ENCODE measurements around the gene SP1. TPM values are rescaled to one million over a fixed set of nuclear protein-coding genes. Genes with fewer than 3 reads are reported as not detected.

The SP1 gene
- total RNA-seq, 1 experiment from 2014 or later, result 51.7 TPM

Other genes starting within 250 kb of the SP1 start
- 12.3 and 14.9 TPM in 2 replicates for gene ZNF740, start 199.5 kb upstream of the SP1 start, total RNA-seq (2014; rRNA removed; shearing (Covaris generic))
- 5.6 and 12.6 TPM in 2 replicates for gene CSAD, start 199.3 kb upstream of the SP1 start, total RNA-seq (2014; rRNA removed; shearing (Covaris generic))
- gene ITGB7, start 172.9 kb upstream of the SP1 start, total RNA-seq (2014; rRNA removed; shearing (Covaris generic)), result not detected in 2 replicates
- 8.5 and 12.0 TPM in 2 replicates for gene RARG, start 148.0 kb upstream of the SP1 start, total RNA-seq (2014; rRNA removed; shearing (Covaris generic))
- gene ESPL1, start 111.9 kb upstream of the SP1 start, total RNA-seq (2014; rRNA removed; shearing (Covaris generic)), result 12.3 and 15.7 TPM in 2 replicates
- 346 and 357 TPM in 2 replicates for gene PFDN5, start 84.6 kb upstream of the SP1 start, total RNA-seq (2014; rRNA removed; shearing (Covaris generic))
- gene MYG1, start 80.5 kb upstream of the SP1 start, total RNA-seq (2014; rRNA removed; shearing (Covaris generic)), result 112 and 124 TPM in 2 replicates
- gene AAAS, start 58.6 kb upstream of the SP1 start, total RNA-seq (2014; rRNA removed; shearing (Covaris generic)), result 92.3 and 98.9 TPM in 2 replicates
- not detected in 2 replicates for gene SP7, start 43.8 kb upstream of the SP1 start, total RNA-seq (2014; rRNA removed; shearing (Covaris generic))
- 0.15 TPM in 1 of 2 replicates, not detected in the other for gene AMHR2, start 43.7 kb downstream of the SP1 start, total RNA-seq (2014; rRNA removed; shearing (Covaris generic))
- 119 and 129 TPM in 2 replicates for gene PRR13, start 61.6 kb downstream of the SP1 start, total RNA-seq (2014; rRNA removed; shearing (Covaris generic))
- gene PCBP2, start 71.9 kb downstream of the SP1 start, total RNA-seq (2014; rRNA removed; shearing (Covaris generic)), result 215 and 326 TPM in 2 replicates
- 4.5 and 6.3 TPM in 2 replicates for gene MAP3K12, start 119.3 kb downstream of the SP1 start, total RNA-seq (2014; rRNA removed; shearing (Covaris generic))
- 33.9 and 34.6 TPM in 2 replicates for gene TARBP2, start 121.1 kb downstream of the SP1 start, total RNA-seq (2014; rRNA removed; shearing (Covaris generic))
- gene NPFF, start 127.3 kb downstream of the SP1 start, total RNA-seq (2014; rRNA removed; shearing (Covaris generic)), result 1.0 TPM in 1 of 2 replicates, not detected in the other
- gene ATF7, start 246.2 kb downstream of the SP1 start, total RNA-seq (2014; rRNA removed; shearing (Covaris generic)), result 24.9 and 31.6 TPM in 2 replicates

Measured in NCI-H460 (cell line).